ENCODE measurements around the gene BICC1. TPM values are rescaled to one million over a fixed set of nuclear protein-coding genes. Genes with fewer than 3 reads are reported as not detected.

Gene BICC1
- total RNA-seq, 4 donors from 2014 or later: 0.60 to 5.1 (median 2.2) TPM

DNA sequence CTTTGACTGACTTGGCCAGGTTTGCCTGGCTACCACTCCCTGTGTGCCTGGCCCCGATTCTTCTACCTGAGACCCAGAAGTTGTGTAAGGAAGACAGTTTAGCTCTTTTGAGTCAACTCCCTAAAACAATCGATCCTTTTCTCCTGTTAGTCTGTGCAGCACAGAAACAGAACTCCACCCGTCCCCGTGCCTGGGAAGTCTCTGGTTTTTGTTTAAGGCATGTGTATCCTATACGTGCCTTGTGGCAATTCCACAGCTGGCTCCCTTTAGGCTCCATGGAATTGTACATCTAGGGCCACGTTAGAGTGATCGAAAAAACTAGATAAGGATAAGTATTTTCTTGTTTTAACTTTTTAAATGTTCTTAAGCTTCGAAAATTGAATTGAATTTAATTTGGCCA lies 131.6 kb downstream of the BICC1 start:
- H3K4me3 ChIP-seq: no peak overlapping the region
- 76 to 88% methylated on average over 8 of the region's 8 CpGs for WGBS, 2 donors (ENCODE audit: low coverage in 1 of 2)
- no peaks in the 10 kb centered on the region for H3K27me3 ChIP-seq
- peaks cover 0 to 11% (median 2%) of the 10 kb centered on the region in 4 donors for H3K4me1 ChIP-seq
- no peak overlapping the region for H3K27ac ChIP-seq
- in situ Hi-C loops (cut with MboI; ENCODE audit: low pct_ligation_motif_present in 1 of 4, low pct_unique_long_range_greater_than_20kb in 1 of 4, low sequenced_read_pairs in 3 of 4) (no loop called here), intact Hi-C loops (cut with DNase I; ENCODE audit: low total_unique reads) (no loop called here)
- no peak for TF ChIP-seq POLR2A (IDR thresholded peaks at IDR 0.05)
- TF ChIP-seq, protein P1, sequence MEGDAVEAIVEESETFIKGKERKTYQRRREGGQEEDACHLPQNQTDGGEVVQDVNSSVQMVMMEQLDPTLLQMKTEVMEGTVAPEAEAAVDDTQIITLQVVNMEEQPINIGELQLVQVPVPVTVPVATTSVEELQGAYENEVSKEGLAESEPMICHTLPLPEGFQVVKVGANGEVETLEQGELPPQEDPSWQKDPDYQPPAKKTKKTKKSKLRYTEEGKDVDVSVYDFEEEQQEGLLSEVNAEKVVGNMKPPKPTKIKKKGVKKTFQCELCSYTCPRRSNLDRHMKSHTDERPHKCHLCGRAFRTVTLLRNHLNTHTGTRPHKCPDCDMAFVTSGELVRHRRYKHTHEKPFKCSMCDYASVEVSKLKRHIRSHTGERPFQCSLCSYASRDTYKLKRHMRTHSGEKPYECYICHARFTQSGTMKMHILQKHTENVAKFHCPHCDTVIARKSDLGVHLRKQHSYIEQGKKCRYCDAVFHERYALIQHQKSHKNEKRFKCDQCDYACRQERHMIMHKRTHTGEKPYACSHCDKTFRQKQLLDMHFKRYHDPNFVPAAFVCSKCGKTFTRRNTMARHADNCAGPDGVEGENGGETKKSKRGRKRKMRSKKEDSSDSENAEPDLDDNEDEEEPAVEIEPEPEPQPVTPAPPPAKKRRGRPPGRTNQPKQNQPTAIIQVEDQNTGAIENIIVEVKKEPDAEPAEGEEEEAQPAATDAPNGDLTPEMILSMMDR (IDR thresholded peaks at IDR 0.05): no peak
- TF ChIP-seq EP300 (IDR thresholded peaks at IDR 0.05; ENCODE audit: low read depth): no peak
- no peak for TF ChIP-seq POLR2AphosphoS5 (IDR thresholded peaks at IDR 0.05)
- H3K9me3 ChIP-seq: no peaks in the 10 kb centered on the region
- DNase-seq: no peak
- no peaks in the 10 kb centered on the region for H3K36me3 ChIP-seq

DNA sequence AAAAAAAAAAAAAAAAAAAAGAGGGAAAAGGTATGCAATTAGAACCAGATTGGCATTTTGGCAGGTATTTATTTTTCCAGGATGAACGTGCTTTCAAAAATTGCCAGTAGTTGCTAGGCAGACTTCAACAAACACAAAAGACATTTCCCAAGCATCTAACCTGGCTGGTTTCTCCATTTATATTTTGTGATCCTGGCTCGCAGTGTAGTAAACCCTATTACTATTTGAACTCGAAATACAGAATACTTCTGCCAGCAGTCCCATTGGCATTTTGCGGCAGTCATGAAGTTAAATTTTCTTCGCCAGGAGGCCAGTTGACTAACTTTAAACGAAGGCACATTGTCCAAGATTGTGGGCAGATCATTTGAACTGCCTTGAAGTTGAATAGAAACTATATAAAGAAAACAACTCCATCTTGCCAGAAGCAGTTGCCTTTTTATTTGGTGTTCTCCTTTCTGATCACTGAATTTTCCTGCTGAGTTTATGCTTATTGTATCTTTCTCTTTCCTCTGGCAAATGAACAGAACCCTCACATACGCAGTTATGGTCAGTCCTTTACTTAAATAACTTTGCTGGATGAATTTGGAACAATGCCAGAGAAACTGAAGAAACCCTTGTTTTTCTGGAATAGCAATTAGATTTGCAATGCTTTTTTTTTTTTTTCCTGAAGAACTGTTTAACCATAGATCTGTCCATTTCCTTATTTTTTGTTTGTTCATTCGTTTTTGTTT lies 132.9 kb downstream of the BICC1 start:
- Histone ChIP-seq H3K4me1 (peaks cover 0 to 13% (median 2%) of the 10 kb centered on the region in 4 donors), H3K27ac (no peak overlapping the region), H3K4me3 (no peak overlapping the region), H3K9me3 (no peaks in the 10 kb centered on the region), H3K27me3 (no peaks in the 10 kb centered on the region), H3K36me3 (no peaks in the 10 kb centered on the region)
- DNase-seq: no peak
- TF ChIP-seq, protein P1 (IDR thresholded peaks at IDR 0.05): no peak
- TF ChIP-seq POLR2AphosphoS5 (IDR thresholded peaks at IDR 0.05): no peak
- TF ChIP-seq EP300 (IDR thresholded peaks at IDR 0.05; ENCODE audit: low read depth): no peak
- TF ChIP-seq POLR2A (IDR thresholded peaks at IDR 0.05): no peak
- intact Hi-C loops (cut with DNase I; ENCODE audit: low total_unique reads): no loop called here
- in situ Hi-C loops (cut with MboI; ENCODE audit: low pct_ligation_motif_present in 1 of 4, low pct_unique_long_range_greater_than_20kb in 1 of 4, low sequenced_read_pairs in 3 of 4): no loop called here
- 23 to 68% methylated on average over 2 to 8 of the region's 8 CpGs for WGBS, 2 donors (ENCODE audit: low coverage in 1 of 2)

DNA sequence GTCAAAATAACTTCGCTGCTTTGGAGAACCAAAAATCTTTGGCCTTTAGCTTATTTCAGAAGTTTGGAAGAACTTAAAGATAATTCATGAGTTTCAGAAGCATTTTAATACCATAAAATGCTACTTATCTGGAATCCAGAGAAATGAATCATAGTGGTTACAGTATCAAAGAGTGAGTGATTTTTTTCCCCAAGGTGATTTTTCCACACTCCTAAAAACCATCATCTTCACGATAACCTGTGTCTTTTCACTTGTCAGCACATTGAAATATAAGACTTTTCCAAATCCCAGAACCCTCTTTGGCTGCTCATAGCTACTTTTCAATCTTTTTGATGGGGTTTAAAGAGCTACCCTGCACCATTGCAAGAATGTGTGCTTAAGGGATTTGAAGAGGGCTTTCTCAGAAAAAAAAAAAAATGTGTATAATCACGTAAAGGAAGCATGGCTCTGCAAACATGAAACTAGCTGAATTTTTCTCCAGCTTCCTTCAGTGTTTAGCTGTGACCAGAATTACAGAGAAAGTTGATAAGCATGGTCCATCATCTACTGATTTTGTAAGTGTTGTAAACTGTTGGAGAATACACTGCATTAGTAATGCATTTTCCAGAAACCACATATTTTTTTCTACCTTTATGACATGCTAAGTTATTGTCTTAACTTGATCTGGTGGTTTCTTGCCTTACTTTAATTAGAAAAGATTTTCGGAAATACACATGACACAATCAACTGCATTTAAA lies 134.9 kb downstream of the BICC1 start:
- intact Hi-C loops (cut with DNase I; ENCODE audit: low total_unique reads) (no loop called here), in situ Hi-C loops (cut with MboI; ENCODE audit: low pct_ligation_motif_present in 1 of 4, low pct_unique_long_range_greater_than_20kb in 1 of 4, low sequenced_read_pairs in 3 of 4) (no loop called here)
- TF ChIP-seq, protein P1 (IDR thresholded peaks at IDR 0.05): no peak
- no peak for TF ChIP-seq POLR2A (IDR thresholded peaks at IDR 0.05)
- H3K27ac ChIP-seq: no peak overlapping the region
- WGBS, 2 donors (ENCODE audit: low coverage in 1 of 2): 62 to 69% methylated on average over 4 of the region's 4 CpGs
- H3K27me3 ChIP-seq: no peaks in the 10 kb centered on the region
- no peaks in the 10 kb centered on the region for H3K9me3 ChIP-seq
- H3K36me3 ChIP-seq: no peaks in the 10 kb centered on the region
- no peak for DNase-seq
- peaks cover 0 to 17% (median 2%) of the 10 kb centered on the region in 4 donors for H3K4me1 ChIP-seq
- no peak overlapping the region for H3K4me3 ChIP-seq

DNA sequence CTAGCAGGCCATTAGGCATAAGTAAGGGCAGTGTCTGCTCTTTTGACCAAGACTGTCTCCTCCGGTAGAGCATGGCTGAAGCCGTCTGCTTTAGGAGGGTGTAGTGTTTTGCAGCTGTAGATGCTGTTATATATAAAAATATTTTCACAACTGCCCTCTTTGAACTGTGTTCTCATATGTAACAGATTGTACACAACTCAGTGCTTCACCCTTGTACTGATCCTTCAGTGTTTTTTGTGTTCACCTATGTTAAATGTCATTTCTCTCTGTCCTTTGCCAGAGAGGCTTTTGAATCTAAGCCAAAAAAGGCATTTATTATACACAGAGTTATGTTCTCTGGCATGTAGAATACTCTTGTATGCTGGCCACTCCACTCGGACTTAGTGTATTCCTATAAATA lies 135.5 kb downstream of the BICC1 start:
- in situ Hi-C loops (cut with MboI; ENCODE audit: low pct_ligation_motif_present in 1 of 4, low pct_unique_long_range_greater_than_20kb in 1 of 4, low sequenced_read_pairs in 3 of 4) (no loop called here), intact Hi-C loops (cut with DNase I; ENCODE audit: low total_unique reads) (no loop called here)
- 49 to 51% methylated on average over 3 of the region's 3 CpGs for WGBS, 2 donors (ENCODE audit: low coverage in 1 of 2)
- H3K36me3 ChIP-seq: no peaks in the 10 kb centered on the region
- no peak for DNase-seq
- no peak overlapping the region for H3K4me3 ChIP-seq
- H3K27me3 ChIP-seq: no peaks in the 10 kb centered on the region
- no peak for TF ChIP-seq EP300 (IDR thresholded peaks at IDR 0.05; ENCODE audit: low read depth)
- TF ChIP-seq POLR2AphosphoS5 (IDR thresholded peaks at IDR 0.05): no peak
- TF ChIP-seq POLR2A (IDR thresholded peaks at IDR 0.05): no peak
- TF ChIP-seq, protein P1 (IDR thresholded peaks at IDR 0.05): no peak
- no peak overlapping the region for H3K27ac ChIP-seq
- H3K9me3 ChIP-seq: no peaks in the 10 kb centered on the region
- peaks cover 0 to 17% (median 2%) of the 10 kb centered on the region in 4 donors for H3K4me1 ChIP-seq
